HUES64 (cell line): Measurements from ENCODE around the gene PEX5L.
"Not testable (repeated sequence)": the region's sequence is repeated elsewhere in the genome, so short reads cannot be mapped to it uniquely, and the experiment has no call there.

Experiments
- H3K27ac ChIP-seq: 2 replicates; pipeline ENCODE4 v1.7.0; 2013; ENCODE audit warnings: low read depth, low read length, inconsistent platforms
- H3K27me3 ChIP-seq: 2 replicates; pipeline ENCODE4 v1.6.1; 2013; ENCODE audit warnings: mild to moderate bottlenecking, low read length; ENCODE audit not compliant: insufficient read depth
- H3K36me3 ChIP-seq: 2 replicates; pipeline ENCODE4 v1.6.1; 2013; ENCODE audit warnings: mild to moderate bottlenecking, low read length; ENCODE audit not compliant: insufficient read depth
- H3K4me1 ChIP-seq: 2 replicates; pipeline ENCODE4 v1.6.1; 2013; ENCODE audit warnings: mild to moderate bottlenecking, low read length, moderate library complexity; ENCODE audit not compliant: insufficient read depth
- H3K4me3 ChIP-seq: 2 replicates; pipeline ENCODE4 v1.5.1; 2013; ENCODE audit warnings: mild to moderate bottlenecking, low read length, moderate library complexity
- H3K9ac ChIP-seq: 2 replicates; pipeline ENCODE4 v1.6.1; 2013; ENCODE audit warnings: mild to moderate bottlenecking, low read depth, low read length
- H3K9me3 ChIP-seq: 2 replicates; pipeline ENCODE4 v1.6.1; 2013; ENCODE audit warnings: low read depth, low read length; ENCODE audit not compliant: insufficient read depth
- WGBS: fragments of 150-250, 120-280 bp; methylation state at CpG from one replicate; pipeline ENCODE4 v1.1.7; 2013; ENCODE audit warnings: missing lambda C conversion rate; 5-methylcytosine and 5-hydroxymethylcytosine counted together

PEX5L gene

DNA sequence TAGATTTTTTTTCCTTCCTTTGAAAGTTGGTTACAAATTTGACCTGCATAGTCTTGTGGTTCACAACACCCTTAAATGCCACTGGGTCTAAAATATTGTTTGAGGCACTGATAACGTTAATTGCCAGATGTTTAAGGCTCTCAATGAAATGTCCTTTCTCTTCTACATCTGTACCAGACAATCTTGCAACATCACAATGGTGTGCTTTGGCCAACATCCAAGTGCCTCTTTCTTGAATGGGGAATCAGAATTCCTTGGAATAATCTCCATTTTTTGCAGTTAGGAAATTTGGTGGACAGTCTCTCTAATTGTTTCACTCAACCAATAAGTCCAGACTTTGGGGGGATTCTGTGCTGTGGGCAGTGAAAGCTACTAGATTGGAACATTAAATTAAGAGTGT lies 26.0 kb upstream of the PEX5L start:
- H3K9ac ChIP-seq, result no peak overlapping the region
- H3K4me1 ChIP-seq, result 0 out of 2 replicates have a peak, but pooled peaks cover 5% of the 10 kb centered on the region
- no peaks in the 10 kb centered on the region for H3K36me3 ChIP-seq
- H3K27me3 ChIP-seq, result no peaks in the 10 kb centered on the region
- no peaks in the 10 kb centered on the region for H3K9me3 ChIP-seq
- no peak overlapping the region for H3K27ac ChIP-seq
- no peak overlapping the region for H3K4me3 ChIP-seq
- 100% methylated on average over 1 of the region's 1 CpG for WGBS

DNA sequence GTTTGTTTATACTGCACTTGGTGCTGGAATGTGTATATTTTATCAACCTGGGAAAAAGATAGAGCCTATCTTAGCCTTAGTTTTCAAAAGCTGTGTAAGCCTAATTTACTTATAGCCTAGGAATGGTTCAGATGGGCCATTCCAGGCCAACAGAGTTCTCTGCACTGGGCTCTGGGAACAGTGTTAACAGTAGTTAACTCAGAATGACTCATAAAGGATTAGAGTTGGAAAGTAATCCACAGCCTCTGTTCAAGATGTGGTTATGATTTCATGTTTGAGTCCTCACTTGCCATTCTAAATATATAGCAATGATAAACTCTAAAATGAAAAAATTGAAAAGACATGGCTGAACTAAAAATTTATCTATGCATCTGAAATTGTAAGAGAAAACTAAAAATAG lies 22.6 kb upstream of the PEX5L start:
- no peaks in the 10 kb centered on the region for H3K4me1 ChIP-seq
- no peaks in the 10 kb centered on the region for H3K27me3 ChIP-seq
- no peak overlapping the region for H3K27ac ChIP-seq
- no peaks in the 10 kb centered on the region for H3K36me3 ChIP-seq
- no peaks in the 10 kb centered on the region for H3K9me3 ChIP-seq
- H3K4me3 ChIP-seq, result no peak overlapping the region
- H3K9ac ChIP-seq, result no peak overlapping the region

DNA sequence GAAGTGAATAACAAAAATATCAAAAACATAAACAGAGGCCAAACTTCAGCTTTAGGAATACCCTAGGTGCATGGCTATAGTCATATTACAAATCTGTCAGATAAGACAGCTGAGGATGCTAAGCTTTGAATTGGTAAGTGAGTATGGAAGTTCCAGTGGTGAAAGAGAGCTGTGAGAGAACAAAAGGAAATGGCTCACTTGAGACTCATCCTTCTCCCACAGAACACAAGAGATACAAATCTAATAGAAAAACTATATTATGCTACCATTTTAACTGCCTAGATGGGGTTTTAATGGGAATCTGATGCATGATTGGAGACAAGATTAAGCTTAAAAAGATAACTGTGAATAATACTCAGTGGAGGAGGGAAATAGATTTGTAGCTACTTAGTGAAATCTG lies 21.5 kb upstream of the PEX5L start:
- Histone ChIP-seq H3K27ac (no peak overlapping the region), H3K4me1 (no peaks in the 10 kb centered on the region), H3K27me3 (no peaks in the 10 kb centered on the region), H3K4me3 (no peak overlapping the region), H3K9ac (no peak overlapping the region), H3K36me3 (no peaks in the 10 kb centered on the region), H3K9me3 (no peaks in the 10 kb centered on the region)

DNA sequence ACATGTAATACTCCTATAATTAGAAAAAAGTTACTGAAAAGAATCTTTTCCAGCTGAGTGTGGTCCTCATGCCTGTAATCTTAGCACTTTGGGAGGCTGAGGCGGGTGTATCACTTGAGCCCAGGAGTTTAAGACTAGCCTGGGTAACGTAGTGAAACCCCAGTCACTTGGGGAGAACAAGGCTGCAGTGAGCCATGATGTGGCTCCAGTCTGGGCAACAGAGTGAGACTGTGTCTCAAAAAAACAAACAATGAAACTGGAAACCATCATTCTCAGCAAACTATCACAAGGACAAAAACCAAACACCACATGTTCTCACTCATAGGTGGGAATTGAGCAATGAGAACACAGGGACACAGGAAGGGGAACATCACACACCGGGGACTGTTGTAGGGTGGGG lies 18.9 kb upstream of the PEX5L start:
- not testable (repeated sequence) for H3K9ac ChIP-seq, H3K36me3 ChIP-seq, H3K27me3 ChIP-seq, H3K9me3 ChIP-seq, H3K27ac ChIP-seq, H3K4me3 ChIP-seq, H3K4me1 ChIP-seq
- 95% methylated on average over 3 of the region's 3 CpGs for WGBS

DNA sequence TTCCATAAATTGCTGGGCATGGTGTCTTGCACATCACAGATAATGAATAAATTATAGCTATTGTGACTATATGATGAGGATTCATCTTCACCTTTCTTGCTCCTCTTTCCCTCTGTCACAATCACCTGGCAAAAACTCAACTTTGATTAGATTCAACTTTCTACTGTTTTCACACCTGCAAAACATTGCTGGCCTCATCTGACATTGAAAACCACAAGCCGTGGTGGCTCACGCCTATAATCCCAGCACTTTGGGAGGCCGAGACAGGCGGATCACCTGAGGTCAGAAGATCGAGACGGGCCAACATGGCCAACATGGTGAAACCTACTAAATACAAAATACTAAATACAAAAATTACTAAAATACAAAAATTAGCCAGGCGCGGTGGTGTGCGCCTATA lies 12.7 kb upstream of the PEX5L start:
- Histone ChIP-seq H3K9ac (no peak overlapping the region), H3K4me1 (no peaks in the 10 kb centered on the region), H3K9me3 (no peaks in the 10 kb centered on the region), H3K27me3 (no peaks in the 10 kb centered on the region), H3K27ac (no peak overlapping the region), H3K4me3 (no peak overlapping the region), H3K36me3 (no peaks in the 10 kb centered on the region)
- 94% methylated on average over 9 of the region's 9 CpGs for WGBS

DNA sequence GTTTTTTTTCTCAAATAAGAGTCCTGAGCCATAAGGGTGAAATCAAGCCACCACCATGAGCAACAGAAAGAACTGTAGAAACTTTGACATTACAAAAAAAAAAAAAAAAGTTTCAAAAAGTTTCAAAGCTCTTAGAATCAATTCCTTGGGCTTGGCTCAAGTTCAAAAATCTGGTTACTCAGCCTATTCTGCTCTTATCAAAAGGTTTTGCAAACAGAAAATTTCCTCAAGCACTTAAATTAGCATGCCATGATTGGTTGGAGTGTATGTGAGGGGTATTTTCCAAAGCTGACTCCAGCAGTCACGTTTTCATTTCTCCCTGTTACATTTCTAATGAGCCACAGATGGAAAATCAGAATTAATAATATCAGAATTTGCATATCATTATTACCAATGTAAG lies 12.1 kb upstream of the PEX5L start:
- no peaks in the 10 kb centered on the region for H3K27me3 ChIP-seq
- H3K9ac ChIP-seq, result no peak overlapping the region
- H3K36me3 ChIP-seq, result no peaks in the 10 kb centered on the region
- H3K27ac ChIP-seq, result no peak overlapping the region
- no CpG with 5 or more reads among the region's 1 CpG for WGBS
- no peak overlapping the region for H3K4me3 ChIP-seq
- H3K9me3 ChIP-seq, result no peaks in the 10 kb centered on the region
- no peaks in the 10 kb centered on the region for H3K4me1 ChIP-seq

DNA sequence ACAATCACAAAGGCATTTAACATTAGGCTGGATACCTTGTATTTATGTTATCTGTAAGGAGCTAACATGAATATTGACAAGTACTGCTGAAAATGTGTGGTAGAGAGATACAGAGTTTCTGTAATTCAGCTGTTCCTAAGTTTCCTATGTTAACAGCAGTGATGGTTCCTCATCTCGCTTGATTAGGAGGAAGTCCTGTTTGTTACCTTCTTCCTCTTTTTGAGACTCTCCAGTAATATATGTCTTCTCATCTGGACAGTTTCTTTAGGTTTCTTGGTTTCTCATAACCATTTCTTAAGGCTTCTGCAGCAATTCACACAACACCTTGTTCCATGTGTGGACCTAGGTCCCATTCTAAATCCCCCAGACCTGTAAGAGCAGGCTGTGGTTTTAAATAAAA lies 11.4 kb upstream of the PEX5L start:
- H3K36me3 ChIP-seq, result no peaks in the 10 kb centered on the region
- no peaks in the 10 kb centered on the region for H3K27me3 ChIP-seq
- no peaks in the 10 kb centered on the region for H3K9me3 ChIP-seq
- no peak overlapping the region for H3K27ac ChIP-seq
- no peak overlapping the region for H3K9ac ChIP-seq
- H3K4me3 ChIP-seq, result no peak overlapping the region
- no peaks in the 10 kb centered on the region for H3K4me1 ChIP-seq
- WGBS, result 100% methylated on average over 1 of the region's 1 CpG

DNA sequence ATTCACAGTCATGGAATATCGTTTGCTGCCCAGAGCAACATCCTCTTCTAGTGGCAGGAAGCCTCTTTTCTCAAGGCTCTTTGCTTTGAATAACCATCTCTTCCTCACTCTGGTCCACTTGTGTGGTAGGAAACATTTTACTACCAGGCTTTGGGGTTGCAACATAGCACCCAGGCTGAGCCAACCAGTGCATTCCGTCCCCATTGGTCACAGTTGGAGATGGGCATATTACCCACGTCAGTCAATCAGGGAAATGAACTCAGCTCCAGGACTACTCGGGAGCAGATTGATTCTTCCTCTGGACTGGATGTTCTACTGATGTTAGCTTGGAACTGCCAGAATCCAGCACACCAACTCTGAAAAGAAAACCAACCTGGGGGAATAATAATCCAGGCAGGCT lies 4.2 kb upstream of the PEX5L start:
- no peak overlapping the region for H3K27ac ChIP-seq
- H3K27me3 ChIP-seq, result peaks cover 32% of the 10 kb centered on the region
- no peaks in the 10 kb centered on the region for H3K9me3 ChIP-seq
- no peak overlapping the region for H3K9ac ChIP-seq
- 93% methylated on average over 4 of the region's 4 CpGs for WGBS
- H3K4me3 ChIP-seq, result no peak overlapping the region
- peaks cover 2% of the 10 kb centered on the region; the same call in 1 of the 2 replicates for H3K4me1 ChIP-seq
- no peaks in the 10 kb centered on the region for H3K36me3 ChIP-seq

DNA sequence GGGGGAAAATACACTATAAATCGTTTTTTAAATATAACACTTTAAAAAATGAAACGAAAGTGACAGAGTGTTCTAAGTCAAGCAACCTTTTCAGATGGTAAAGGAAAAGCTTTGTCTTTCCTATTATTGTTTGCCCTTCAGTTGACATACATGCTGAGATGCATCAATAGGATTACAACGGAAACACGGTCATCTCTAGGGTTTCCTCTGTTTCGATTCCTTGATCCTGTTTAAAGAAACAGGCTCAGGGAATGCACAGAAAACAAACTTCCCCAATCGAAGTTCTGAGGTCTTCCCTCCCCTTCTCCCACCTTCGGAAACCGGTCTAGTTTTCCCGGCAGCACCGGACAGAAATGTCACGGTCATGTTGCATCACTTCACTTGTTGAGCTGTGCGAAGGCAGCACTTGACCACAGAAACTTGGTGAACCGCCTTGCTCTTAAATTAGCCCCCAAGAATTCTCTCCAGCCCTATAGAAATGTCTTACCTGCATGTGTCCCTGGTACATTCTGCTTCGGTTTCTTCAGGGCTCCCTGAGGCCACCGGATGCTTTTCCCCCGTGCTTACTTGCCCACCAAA lies 556 bp downstream of the PEX5L start:
- H3K4me1 ChIP-seq, result peaks cover 18% of the 10 kb centered on the region
- no peaks in the 10 kb centered on the region for H3K36me3 ChIP-seq
- 1% methylated on average over 15 of the region's 16 CpGs for WGBS
- H3K27me3 ChIP-seq, result peaks cover 60% of the 10 kb centered on the region
- H3K27ac ChIP-seq, result peak overlapping the region; percentile 57; the same call in 1 of the 2 replicates
- H3K9me3 ChIP-seq, result no peaks in the 10 kb centered on the region
- H3K4me3 ChIP-seq, result peak overlapping the region; percentile 66
- H3K9ac ChIP-seq, result peak overlapping the region; percentile 46

DNA sequence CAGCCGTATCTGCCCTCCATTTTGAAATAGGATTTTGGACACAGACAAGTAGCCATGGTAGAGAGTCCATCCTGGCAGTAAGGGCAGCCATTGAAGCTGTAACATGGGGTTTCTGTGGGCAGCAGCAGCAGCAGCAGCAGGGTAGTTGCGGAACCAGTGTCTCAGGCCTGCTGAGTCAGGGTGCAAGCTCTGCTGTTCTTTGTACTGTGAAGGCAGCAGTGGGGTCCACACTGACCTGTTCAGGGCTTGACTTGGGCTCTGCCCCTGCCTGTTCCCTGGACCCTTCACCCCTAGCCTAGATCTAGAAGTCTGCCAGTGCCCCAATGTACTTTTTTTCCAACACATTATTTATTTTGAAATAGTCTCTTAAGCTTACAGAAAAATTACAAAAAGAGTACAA lies 9.7 kb downstream of the PEX5L start:
- Histone ChIP-seq H3K9ac (no peak overlapping the region), H3K9me3 (no peaks in the 10 kb centered on the region), H3K27me3 (no peaks in the 10 kb centered on the region), H3K27ac (no peak overlapping the region), H3K36me3 (no peaks in the 10 kb centered on the region), H3K4me1 (no peaks in the 10 kb centered on the region), H3K4me3 (no peak overlapping the region)
- WGBS, result 96% methylated on average over 2 of the region's 2 CpGs

DNA sequence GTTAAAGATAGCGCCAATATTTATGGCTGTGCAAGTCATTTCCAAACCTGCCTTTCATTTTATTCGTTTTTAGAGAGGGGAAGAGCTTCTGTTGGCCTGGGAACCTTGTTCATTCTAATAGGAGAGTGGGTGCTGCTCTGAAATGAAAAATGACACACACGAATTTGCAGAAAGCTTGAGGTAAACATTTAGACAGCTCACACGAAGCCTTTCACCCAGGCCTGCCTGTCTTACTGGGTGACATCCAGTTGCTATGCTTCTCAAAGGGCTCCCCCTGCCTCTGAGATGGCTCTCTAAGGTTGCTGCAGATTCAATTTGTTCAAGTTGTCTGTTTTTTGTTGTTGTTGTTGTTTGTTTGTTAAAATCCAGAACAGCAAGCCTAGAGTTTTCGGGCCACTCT lies 18.2 kb downstream of the PEX5L start:
- no peaks in the 10 kb centered on the region for H3K27me3 ChIP-seq
- no peak overlapping the region for H3K9ac ChIP-seq
- no peak overlapping the region for H3K27ac ChIP-seq
- no peaks in the 10 kb centered on the region for H3K9me3 ChIP-seq
- no peak overlapping the region for H3K4me3 ChIP-seq
- WGBS, result 86% methylated on average over 5 of the region's 5 CpGs
- H3K4me1 ChIP-seq, result no peaks in the 10 kb centered on the region
- H3K36me3 ChIP-seq, result no peaks in the 10 kb centered on the region

DNA sequence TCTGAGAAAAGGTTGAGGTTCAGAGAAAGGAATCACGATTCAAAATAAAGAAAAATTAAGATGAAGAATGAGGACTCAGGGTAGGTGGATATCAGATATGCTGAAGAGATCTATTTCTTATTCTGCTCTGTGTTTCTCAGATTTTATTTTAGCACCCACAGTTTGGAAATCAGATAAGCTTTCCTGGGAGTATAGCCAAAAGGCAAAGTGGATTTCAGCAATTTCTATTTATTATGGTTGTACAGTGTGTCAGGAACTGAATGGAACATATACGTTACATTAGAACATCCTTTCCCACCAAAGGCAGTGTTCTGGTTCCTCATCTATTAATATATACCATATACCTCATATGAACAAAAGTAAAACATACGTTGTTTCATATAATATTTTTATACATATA lies 18.9 kb downstream of the PEX5L start:
- WGBS, result 96% methylated on average over 2 of the region's 3 CpGs
- H3K4me3 ChIP-seq, result no peak overlapping the region
- H3K36me3 ChIP-seq, result no peaks in the 10 kb centered on the region
- no peaks in the 10 kb centered on the region for H3K9me3 ChIP-seq
- no peaks in the 10 kb centered on the region for H3K27me3 ChIP-seq
- no peaks in the 10 kb centered on the region for H3K4me1 ChIP-seq
- no peak overlapping the region for H3K9ac ChIP-seq
- H3K27ac ChIP-seq, result no peak overlapping the region
